Ishikawa (cell line): ENCODE measurements around the gene ASTN2.

Experiments used
- CEBPB ChIP-seq: IDR thresholded peaks from 2 replicates; pipeline ENCODE4 v1.6.1; 2012
- CREB1 ChIP-seq: IDR thresholded peaks from 2 replicates; pipeline ENCODE4 v1.6.1; 2012; ENCODE audit warnings: low read depth
- EGR1 ChIP-seq: IDR thresholded peaks from 2 replicates; pipeline ENCODE4 v1.6.1; 2012
- EP300 ChIP-seq: IDR thresholded peaks from 2 replicates; pipeline ENCODE4 v1.6.1; 2012; ENCODE audit warnings: borderline replicate concordance
- FOXM1 ChIP-seq: IDR thresholded peaks from 2 replicates; pipeline ENCODE4 v1.6.1; 2012; ENCODE audit warnings: low read depth, borderline replicate concordance
- MAX ChIP-seq: IDR thresholded peaks from 2 replicates; pipeline ENCODE4 v1.6.1; 2012
- NFIC ChIP-seq: IDR thresholded peaks from 2 replicates; pipeline ENCODE4 v1.6.1; 2012
- RAD21 ChIP-seq: IDR thresholded peaks from 2 replicates; pipeline ENCODE4 v1.6.1; 2012; ENCODE audit warnings: low read depth
- REST ChIP-seq: IDR thresholded peaks from 2 replicates; pipeline ENCODE4 v1.6.1; 2012; ENCODE audit warnings: low read depth, mild to moderate bottlenecking
- TAF1 ChIP-seq: IDR thresholded peaks from 2 replicates; pipeline ENCODE4 v1.6.1; 2012; ENCODE audit warnings: low read depth, mild to moderate bottlenecking
- TCF12 ChIP-seq: IDR thresholded peaks from 2 replicates; pipeline ENCODE4 v1.6.1; 2012; ENCODE audit warnings: low read depth
- TEAD4 ChIP-seq: IDR thresholded peaks from 2 replicates; pipeline ENCODE4 v1.6.1; 2012
- USF1 ChIP-seq: IDR thresholded peaks from 2 replicates; pipeline ENCODE4 v1.6.1; 2012
- YY1 ChIP-seq: IDR thresholded peaks from 2 replicates; pipeline ENCODE4 v1.6.1; 2012; ENCODE audit warnings: low read depth
- ZBTB7A ChIP-seq: IDR thresholded peaks from 2 replicates; pipeline ENCODE4 v1.6.1; 2012; ENCODE audit warnings: low read depth

Gene ASTN2

GRCh38 chr9:116378873-116379272, 1036.0 kb downstream of the ASTN2 start:
- no peak for TF ChIP-seq TCF12
- TF ChIP-seq REST, result no peak
- TF ChIP-seq CEBPB, result no peak
- TF ChIP-seq MAX, result no peak
- TF ChIP-seq RAD21, result no peak
- TF ChIP-seq CREB1, result no peak
- TF ChIP-seq FOXM1, result no peak
- TF ChIP-seq TAF1, result no peak
- no peak for TF ChIP-seq EP300
- no peak for TF ChIP-seq EGR1
- TF ChIP-seq ZBTB7A, result no peak
- TF ChIP-seq TEAD4, result no peak
- no peak for TF ChIP-seq NFIC
- TF ChIP-seq USF1, result no peak
- TF ChIP-seq YY1, result no peak

GRCh38 chr9:116377179-116377798, 1037.6 kb downstream of the ASTN2 start:
- TF ChIP-seq CREB1, result no peak
- TF ChIP-seq MAX, result no peak
